RPMI7951 (cell line): ENCODE measurements around the gene KCNB1. TPM values are rescaled to one million over a fixed set of nuclear protein-coding genes. Genes with fewer than 3 reads are reported as not detected.
"Not testable (repeated sequence)": the region's sequence is repeated elsewhere in the genome, so short reads cannot be mapped to it uniquely, and the experiment has no call there.

Source experiments
- DNase-seq: peaks from one replicate; pipeline ENCODE4 v3.0.0-alpha.2; 2012; ENCODE audit warnings: low read depth
- total RNA-seq: library from RNA; depleted of rRNA; stranded (reverse); fragments of >200 nt; shearing (Covaris generic); gene quantifications from 2 replicates; pipeline ENCODE4 v1.2.3, GENCODE V29; 2014

The KCNB1 gene
- total RNA-seq, 1 experiment from 2014 or later, result not detected

GRCh38 chr20:49435639-49436038 lies 46.8 kb downstream of the KCNB1 start:
- no peak for DNase-seq

GRCh38 chr20:49433333-49433732 lies 49.1 kb downstream of the KCNB1 start:
- DNase-seq, result no peak

- no peak for DNase-seq
Observed at GRCh38 chr20:49432550-49432949, 49.9 kb downstream of the KCNB1 start.

DNA sequence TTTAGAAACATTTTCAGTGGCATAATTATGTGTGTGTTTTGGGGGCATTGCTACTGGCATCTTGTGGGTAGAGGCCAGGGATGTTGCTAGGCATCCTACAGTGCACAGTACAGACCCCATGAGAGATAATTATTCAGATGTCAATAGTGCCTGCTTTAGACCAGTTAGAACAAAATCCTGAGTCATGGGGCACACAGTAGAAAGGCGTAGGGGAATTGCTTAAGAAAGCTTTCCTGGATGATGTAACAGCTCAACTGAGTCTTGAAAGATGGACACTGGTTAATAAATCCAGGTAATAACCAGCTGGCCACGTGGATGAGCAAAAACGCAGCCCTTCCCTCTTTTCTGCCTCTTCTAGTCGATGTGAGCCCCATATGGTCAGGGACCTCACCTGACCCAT lies 51.1 kb downstream of the KCNB1 start:
- DNase-seq, result no peak

GRCh38 chr20:49430320-49430719 lies 52.1 kb downstream of the KCNB1 start:
- DNase-seq, result no peak

DNA sequence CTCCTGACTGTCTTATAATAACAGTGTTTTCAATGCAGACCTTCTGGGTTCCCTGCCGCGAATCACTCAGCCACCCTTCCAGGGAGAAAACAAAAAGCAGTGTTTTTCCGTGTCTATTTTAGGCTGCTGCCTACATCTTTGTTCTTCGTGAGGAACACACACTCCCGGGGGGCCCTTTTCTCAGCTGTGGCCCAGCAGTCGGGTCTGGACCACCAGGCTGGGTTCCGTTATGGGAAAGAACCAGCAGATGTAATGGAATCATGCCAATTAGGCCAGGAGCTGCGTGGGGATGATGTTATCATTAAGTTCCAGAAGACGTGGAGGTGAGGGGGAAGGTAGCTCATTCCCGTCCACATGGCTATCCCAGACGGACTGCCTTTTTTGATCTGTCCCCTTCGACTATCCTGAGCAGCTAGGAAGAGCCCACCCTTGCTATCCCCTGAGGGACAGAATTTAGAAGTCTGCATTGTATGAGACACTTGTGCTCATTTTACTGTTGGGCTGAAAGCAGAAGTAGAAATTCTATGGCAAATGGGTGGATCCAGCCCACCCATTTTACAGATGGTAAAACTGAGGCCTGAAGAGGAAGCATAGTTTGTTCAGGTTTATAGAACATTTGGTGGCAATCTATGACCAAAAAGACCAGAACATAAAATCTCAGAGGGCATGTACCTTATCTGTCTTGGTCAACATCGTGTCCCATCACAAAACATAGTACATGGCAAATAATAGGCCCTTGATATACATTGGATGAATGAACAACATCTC lies 54.5 kb downstream of the KCNB1 start:
- no peak for DNase-seq

GRCh38 chr20:49426873-49427272 lies 55.6 kb downstream of the KCNB1 start:
- peak; percentile 25 for DNase-seq

DNA sequence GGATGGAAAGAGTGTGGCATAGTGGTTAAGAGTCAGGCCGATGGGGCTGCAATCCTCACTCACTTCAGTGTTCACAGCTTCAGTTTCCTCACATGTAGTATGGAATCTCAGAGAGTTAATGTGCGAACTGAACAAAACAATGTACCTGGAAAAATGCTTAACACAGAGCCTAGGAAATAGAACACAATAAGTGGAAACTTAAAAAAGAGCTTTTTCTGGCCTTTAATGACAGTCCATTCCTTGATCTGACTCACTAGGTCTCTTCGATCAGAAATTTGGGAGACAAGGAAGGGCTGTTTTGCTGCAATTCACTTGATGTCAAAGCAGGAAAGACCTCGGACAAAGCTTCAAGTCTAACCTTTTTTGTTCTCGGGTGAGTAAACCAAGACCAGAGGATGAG lies 56.1 kb downstream of the KCNB1 start:
- no peak for DNase-seq

DNA sequence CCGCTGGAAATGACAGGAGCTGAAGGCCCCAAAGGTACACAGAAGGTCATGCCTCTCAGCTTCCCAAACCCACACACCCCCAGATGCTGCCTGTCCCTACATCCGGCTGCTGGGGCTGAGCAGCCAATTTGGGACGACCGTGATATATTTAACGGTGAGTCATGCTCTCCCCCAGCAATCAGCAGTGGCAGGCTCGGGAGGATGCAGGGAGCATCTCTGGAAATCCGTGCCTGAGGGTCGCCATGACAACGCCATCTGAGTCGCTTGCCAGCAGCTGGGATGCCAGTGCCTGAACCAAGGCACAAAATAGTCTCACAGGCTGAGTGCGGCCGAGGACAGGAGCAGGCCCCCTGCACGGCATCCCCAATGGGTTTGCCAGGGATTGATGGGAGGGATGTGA lies 57.9 kb downstream of the KCNB1 start:
- peak; percentile 77 for DNase-seq

DNA sequence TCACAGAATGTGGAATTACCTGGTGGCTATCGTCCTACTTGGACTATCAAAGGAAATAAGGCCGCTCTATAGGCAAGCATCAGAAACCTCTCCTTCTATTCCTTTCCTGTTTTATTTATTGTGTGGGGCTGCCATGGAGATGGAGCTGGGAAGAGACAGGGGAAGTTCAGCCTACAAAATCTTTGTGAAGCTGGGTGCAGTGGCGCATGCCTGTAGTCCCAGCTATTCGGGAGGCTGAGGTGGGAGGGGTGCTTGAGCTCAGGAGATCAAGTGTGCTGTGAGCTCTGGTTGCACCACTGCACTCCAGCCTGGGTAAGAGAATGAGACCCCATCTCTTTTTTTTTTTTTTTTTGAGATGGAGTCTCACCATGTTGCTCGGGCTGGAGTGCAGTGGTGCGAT lies 60.3 kb downstream of the KCNB1 start:
- no peak for DNase-seq

- no peak for DNase-seq
Observed at GRCh38 chr20:49420811-49421295, 61.6 kb downstream of the KCNB1 start.

- no peak for DNase-seq
Observed at GRCh38 chr20:49420292-49420691, 62.2 kb downstream of the KCNB1 start.

DNA sequence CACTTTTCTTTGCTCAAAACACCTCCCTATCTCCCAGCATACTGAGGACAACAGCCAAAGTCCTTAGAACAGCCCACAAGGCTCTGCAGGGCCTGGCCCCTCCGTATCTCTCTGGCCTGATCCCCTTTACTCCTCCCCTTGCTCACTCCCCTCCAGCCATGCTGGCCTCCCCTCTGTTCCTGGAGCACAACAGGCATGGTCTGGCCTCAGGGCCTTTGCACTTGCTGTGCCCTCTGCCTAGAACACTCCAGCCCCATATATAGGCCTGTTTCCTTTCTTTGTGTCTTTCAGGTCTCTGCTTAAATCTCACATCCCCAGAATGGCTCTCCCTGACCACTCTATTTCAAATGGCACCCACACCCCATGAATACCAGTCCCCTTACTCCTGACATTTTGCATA lies 62.7 kb downstream of the KCNB1 start:
- no peak for DNase-seq

- no peak for DNase-seq
Observed at GRCh38 chr20:49418809-49419208, 63.7 kb downstream of the KCNB1 start.

GRCh38 chr20:49417843-49418555 lies 64.5 kb downstream of the KCNB1 start:
- no peak for DNase-seq

DNA sequence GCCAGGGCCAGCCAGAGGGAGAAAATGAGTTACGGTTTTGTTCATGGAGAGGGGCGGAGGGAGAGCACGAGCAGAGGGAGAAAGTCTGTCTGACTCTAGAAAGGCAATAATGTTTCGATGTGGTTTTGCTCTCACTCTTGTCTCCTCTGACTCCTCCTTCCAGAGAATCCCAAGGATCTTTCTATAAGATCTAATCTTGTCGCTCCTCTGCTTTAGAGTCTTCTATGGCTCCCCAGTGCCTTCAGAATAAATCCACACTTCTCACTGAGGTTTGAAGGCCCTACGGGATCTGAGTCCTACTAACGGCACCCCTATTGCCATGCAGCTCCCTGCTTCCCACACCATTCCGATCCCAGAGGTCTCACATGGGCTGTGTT lies 66.8 kb downstream of the KCNB1 start:
- no peak for DNase-seq

DNA sequence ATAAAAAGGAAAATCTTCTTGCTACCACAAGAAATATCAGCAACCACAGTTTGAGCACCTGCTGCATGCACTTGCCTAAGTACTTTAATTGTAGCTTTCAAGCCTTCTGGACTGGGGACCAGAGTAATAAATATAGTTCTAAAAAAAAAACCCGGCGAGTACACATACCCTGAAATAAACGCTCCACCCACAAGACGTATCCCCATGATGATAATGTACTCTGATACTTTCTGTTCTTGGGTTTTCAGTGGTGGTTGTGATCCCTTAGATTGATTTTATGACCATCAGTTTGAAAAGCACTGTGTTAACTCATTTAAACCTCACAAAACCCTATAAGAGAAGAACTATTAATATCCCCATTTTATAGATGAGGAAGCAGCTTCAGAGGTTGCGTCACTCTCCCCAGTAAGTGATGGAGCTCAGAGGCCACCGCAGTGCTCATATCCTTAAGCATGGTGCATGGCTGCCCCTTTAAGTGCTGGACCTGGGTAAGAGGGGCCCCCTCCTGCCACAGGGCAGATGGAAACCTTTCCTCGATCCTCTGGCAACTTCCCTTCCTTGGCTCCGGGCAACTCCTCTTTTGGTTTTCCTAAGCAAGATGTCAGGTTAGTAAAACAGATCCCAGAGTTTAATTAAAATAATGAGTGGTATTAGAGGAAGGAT lies 67.3 kb downstream of the KCNB1 start:
- DNase-seq, result no peak

DNA sequence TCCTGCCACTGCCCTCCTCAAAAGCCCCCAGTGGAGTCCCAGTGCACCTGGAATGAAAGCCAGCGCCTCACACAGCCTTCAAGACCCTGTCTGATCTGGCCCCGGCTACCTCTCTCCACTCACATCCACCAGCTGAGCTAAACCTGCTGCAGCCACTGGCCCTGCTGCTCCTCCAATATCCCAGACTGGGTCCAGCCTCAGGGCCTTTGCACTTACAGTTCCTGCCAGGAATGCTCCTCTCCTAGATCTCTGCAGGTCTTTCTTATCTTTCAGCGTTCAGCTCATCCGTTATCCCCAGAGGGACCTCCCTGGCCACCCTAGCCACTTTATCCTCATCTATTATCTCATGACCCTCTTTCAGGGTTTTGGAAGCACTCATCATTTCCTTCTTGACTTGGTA lies 68.8 kb downstream of the KCNB1 start:
- DNase-seq, result no peak

DNA sequence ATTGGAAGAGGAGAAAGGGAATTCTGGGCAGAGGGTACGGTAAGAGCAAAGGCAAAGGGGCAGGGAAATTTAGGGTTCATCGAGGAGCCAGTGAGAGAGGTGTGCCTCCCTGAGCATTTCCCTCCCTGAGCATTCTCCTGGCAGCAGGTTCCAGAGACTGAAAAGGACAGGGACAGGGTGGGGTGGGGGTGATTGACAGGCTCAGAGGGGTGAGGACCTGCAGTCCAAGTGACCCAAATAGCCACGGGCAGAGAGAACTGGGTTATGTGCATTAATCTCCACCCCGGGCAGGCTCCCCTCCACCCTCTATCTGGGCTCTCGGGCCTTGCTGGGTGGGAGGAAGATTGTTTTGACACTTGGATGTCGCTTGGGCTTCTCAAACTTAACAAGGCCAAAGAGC lies 69.5 kb downstream of the KCNB1 start:
- no peak for DNase-seq

- no peak for DNase-seq
Observed at GRCh38 chr20:49412254-49412653, 70.2 kb downstream of the KCNB1 start.

- no peak for DNase-seq
Observed at GRCh38 chr20:49411221-49411925, 71.1 kb downstream of the KCNB1 start.

DNA sequence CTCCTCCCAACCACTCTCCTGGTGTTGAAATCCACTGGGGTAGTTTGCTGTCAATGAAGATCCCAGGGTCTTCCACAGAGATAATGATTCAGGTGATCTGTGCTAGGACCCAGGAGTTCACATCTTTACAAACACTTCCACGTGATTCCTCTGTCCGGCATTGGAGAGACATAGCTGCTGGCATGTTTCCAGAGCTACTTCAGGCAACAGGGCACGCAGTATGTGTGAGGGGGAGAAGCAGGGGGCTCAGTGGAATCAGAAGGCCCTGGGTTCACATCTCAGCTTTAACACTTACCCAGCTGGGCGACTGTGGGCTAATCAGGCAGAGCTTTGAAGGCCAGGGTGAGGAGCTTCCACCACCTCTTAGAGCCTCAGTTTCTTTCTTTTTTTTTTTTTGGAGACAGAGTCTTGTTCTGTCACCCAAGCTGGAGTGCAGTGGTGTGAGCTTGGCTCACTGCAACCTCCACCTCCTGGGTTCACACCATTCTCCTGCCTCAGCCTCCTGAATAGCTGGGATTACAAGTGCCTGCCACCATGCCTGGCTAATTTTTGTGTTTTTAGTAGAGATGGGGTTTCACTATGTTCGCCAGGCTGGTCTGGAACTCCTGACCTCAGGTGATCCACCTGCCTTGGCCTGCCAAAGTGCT lies 72.4 kb downstream of the KCNB1 start:
- not testable (repeated sequence) for DNase-seq
